HG03025 (cell line): ENCODE data around the gene ZNF497.
"Not testable (repeated sequence)": the region's sequence is repeated elsewhere in the genome, so short reads cannot be mapped to it uniquely, and the experiment has no call there.

Source experiments
- ATAC-seq: cut with Tn5 transposase; IDR thresholded peaks from one replicate; pipeline ENCODE4 v1.9.1; 2021; ENCODE audit warnings: mild to moderate bottlenecking, moderate library complexity; ENCODE audit not compliant: unreplicated experiment, low FRiP score

The ZNF497 gene

DNA sequence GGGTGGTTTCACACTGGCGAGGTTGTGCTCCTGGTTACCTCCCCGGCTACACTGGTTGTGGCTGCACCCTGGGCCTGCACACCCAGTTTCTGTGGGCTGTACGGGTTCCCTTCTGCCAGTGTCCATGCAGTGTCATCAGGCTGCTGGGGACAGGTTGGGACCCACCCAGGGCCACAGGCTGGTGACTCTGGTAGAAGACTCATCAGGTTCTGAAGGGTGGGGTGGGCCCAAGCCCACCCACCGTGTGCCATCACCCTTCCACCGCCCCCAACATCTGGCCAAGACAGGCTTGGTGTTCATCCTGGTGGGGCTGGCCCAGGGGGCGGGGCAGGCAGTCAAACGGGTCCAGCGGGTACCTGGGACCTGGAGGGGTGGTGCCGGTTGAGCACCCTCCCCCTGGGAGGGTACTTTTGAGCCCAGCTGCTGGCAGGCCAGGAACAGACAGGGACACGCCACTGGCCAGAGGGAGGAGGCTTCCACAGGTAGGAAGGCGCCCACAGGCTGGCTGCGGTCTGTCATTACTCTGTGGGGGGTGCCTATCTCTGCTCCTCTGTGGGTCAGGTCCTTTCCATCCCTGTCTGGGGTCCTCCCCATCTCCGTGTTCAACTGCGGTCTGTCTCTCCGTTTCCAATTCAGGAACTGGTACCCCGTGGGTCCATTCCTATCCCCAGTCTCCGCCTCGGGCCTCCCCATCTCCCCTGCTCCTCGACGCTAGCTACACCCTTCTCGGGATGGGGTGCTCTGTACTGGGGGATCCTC lies 32.8 kb upstream of the ZNF497 start, which contains the start of gene RNF225:
TSS of gene RNF225 (plus strand) at position 437 of the 759 bp plus-strand sequence. CDS start 434 bp downstream, outside the sequence.
- ATAC-seq, result no peak

DNA sequence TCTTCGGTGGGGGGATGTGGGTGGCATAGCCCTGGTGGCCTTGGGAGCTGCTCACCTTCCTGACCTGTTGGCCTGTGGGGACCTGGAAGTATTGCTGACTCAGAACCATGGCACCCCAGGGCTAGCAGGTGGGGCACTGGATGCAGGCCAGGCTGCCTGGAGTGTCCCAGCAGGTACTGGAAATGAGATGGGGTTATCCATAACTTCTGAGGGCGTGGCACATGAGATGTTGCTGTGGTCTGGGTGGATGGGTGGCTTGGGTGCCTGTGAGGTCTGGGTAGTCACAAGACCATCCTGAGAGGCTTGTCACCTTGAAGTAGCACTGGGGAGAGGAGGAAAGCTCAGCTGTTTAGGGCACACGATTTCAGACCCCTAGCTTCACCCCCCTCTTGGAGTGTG lies 32.3 kb upstream of the ZNF497 start:
- no peak for ATAC-seq

DNA sequence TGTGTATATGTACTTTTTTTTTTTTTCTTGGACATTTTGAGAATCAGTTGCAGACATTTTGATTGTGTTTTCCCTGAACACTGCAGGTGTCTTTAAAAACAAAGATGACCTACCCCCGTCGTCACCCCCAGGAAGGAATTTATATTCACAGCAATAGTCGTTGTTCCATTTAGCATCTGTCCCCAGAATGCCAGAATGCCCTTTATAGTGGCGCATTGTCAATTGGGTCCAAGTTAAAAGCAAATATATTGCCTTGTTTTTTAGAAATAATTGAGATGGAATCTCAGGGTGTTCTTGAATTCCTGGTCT lies 31.1 kb upstream of the ZNF497 start:
- no peak for ATAC-seq

DNA sequence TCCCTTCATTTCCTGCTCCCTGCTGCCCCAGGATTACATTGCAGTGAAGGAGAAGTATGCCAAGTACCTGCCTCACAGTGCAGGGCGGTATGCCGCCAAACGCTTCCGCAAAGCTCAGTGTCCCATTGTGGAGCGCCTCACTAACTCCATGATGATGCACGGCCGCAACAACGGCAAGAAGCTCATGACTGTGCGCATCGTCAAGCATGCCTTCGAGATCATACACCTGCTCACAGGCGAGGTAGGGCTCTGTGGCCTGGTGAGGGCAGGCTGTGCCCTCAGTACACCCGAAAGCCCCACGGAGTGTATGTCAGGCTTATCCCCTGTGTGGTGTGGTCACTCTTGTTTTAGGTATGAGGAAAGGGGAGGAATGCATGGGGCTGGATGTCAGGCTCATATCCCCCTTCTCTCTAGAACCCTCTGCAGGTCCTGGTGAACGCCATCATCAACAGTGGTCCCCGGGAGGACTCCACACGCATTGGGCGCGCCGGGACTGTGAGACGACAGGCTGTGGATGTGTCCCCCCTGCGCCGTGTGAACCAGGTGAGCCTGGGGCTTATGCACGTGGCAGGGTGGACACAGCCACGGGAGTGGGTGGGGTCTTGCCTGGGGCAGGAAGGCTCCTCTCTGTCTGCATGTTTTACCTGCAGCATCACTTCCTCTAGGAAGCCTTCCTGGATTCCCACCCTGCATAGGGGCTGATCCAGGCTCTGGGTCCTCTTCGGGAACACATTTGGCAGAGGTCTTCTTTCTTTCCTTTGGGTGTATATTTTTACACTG lies 30.6 kb upstream of the ZNF497 start:
- no peak for ATAC-seq

DNA sequence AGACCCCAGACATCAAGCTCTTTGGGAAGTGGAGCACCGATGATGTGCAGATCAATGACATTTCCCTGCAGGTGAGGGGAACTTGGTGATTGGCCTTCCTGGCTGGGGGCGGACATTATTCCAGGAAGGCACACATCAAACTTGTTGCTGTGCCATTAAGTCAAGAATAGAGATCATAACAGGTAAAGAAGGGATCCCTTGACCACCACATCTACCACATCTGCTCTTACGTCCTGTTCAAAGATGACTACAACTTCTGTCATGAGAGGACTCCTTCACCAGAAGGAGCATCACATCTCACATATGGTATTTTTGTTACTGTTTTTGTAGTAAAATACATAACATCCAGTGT lies 25.6 kb upstream of the ZNF497 start:
- no peak for ATAC-seq

DNA sequence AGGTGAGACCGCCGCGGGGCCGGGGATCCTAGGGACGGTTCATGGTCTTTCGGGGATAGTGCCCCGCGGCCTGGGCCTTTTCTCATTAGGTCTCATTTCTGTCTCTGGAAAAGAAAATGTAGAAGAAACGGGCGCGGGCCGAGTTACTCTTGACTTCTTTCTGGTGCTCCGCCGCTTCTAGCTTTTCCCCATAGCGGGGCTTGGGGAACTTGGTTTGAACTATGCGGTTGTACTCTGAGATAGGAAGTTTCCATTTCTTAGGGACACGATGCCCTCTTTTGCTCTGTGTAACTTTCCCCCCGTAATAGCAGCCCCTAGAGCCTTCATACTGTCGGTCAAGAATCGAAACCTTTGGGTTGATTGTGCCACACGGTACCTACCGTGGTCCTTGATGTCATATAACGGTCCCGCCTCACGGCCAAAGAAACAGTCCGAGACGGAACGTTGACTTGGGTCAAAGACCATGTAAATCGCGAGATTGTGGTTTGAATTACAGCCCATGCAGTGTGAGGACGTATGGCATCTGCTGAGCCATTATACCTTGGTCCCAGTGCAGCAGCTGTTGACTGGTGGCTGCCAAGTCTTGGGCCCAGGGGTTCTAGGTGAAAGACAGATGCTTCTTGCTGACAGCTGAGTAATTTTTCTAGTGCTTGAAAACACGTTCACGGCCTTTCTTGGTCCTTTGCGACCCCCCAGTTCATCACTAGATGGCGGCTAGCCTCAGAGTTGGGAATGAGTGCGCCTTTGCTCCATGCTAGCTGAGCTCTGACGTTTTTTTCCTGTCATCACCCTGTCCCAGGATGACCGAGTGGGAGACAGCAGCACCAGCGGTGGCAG lies 25.0 kb upstream of the ZNF497 start:
- ATAC-seq, result no peak

DNA sequence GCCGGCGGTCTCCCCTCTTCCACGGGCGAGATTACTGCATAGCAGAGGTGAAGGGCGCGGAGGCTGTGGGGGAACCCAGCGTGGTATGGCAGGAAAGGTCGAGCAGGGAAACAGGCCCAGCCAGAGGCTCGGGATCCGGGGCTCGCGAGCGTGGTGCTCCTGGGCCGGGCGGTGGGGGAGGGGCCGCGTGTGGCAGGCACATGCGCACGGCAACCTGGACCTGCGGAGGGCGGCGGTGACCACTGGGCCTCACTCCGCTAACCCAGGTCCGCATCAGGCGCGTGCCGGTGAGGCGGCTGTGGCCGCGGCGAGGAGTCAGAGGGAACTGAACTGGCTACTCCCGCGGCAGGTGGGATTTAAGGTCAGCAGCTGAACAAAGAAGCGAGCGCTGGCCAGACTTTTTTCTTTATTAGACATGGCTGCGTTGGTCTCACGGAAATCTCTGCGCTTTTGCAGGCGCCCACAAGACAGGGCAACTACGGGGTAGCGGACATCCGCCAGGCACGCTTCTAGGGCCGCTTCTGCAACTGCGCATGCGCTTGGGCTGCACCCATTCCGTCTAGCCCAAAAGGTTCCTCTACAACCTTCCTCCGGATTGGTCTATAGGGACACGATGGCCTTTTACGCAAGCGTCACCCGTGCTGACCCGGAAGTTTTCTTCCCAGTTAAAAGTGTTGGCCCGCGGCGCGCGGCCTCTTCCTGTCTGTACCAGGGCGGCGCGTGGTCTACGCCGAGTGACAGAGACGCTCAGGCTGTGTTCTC lies 24.2 kb upstream of the ZNF497 start, which contains the start of gene RPS5:
TSS of gene RPS5 (plus strand) at position 694 of the 762 bp plus-strand sequence. CDS start 869 bp downstream, outside the sequence.
- ATAC-seq, result peak; percentile 67

DNA sequence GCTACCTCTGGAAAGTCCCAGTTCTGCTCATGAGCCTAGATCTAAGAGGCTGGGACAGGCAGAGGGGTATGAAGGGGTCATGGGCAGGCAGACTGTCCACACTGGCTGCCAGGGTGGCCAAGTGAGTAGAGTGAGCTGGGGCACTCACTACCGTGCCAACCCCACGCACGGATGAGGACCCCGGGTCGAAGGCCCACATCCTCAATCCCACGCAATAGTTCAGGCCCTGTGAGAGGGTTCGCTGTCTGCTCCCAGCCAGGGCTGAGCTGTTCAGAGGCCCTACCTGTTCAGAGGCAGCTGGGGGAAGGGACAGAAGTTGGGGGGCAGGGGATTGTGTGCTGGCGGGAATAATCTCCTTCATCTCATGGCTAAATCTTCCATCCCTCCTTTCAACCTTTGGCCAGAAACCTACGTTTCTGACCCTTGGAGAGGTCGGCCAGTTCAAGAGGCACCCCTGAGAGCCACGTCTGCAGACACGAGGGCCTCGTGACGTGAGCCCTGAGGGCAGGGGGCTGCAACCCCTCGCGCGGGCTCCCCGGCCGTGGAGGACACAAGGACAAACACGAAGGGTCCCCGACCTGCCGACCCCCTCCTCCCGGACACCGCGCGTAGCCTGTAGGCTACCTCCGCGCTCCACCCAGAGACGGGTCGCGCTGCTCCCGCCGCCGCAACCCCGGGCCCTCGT lies 23.5 kb upstream of the ZNF497 start:
- ATAC-seq, result peak; percentile 20

DNA sequence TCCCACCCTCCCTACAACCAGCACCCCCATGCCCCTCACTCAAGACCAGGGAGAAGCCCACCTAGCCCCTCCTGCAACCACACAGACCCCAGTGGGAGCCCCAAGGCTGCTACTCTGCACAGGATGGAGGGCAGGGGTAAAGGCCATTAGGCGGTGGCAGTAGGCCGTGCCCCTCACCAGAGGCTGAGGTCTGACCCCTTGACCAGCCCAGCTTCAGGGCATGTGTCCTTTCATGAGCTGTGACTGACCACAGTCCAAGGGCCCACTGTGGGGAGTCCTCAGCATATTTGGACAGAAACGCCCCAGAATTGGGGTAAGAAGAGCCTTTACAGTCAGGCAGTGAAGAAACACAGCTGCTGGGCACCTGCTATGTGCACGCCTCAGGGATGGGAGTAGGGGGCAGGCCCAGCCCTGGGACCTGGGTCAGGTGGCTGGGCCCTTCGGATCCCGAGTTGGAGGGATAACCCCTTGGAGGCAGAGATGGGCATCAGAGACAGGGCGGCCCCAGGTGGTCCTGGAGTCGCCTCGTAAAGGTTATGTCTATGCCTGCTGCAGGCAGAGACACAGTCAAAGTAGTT lies 22.9 kb upstream of the ZNF497 start:
- ATAC-seq, result no peak

DNA sequence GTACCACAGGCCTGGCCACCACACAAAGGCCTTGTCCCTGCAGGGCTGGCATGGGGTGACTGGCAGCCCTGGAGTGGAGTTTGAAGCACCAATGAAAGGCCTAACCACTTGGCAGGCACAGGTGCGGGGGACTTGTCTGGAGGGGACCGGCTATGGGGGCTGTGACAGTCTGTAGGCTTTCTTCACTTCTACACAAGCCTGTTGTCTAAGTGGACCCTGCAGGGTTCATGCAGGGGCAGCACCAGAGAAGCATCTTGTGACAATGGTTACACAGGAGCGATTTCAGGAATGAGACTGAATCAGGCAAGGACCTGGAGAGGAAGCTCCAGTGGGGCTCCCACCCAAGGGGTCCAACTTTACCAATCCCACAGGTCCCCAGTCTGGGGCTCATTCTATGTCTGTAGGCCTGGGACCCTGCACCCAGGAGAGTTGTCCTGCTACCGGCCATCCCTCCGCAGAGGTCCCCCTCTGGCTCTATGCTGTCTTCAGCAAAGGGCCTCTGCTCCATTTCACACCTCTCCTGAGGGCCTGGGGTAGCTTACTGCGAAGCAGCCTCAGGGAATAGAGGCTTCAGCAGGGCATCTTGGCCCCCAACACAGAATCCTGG lies 20.5 kb upstream of the ZNF497 start:
- no peak for ATAC-seq

DNA sequence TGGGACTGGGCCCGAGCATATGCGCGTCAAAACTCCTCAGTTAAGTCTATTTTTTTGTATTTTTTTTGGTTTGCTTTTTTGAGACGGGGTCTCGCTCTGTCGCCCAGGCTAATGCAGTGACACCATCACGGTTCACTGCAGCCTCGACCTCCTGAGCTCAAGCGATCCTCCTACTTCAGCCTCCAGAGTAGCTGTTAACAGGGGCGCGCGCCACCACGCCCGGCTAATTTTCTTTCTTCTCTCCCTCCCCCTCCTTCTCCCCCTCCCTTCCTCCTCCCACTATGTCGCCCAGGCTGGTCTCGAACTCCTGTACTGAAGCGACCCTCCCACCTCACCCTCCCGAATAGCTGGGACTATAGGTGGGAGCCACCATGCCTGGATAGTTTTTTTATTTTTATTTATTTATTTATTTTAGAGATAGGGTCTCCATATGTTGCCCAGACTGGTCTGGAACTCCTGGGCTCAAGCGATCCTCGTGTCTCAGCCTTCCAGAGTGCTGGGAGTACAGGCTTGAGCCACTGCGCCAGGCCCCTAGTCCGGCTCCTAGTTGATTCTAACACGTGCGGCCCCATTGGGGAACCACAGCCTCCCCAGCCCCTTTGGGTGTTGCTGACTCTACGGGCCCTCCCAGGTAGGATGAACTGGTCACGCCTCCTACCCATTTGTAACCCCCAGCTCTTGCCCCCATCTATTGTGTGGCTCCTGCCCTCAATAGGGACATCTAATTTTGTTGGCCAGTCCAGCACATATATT lies 19.1 kb upstream of the ZNF497 start:
- ATAC-seq, result no peak

DNA sequence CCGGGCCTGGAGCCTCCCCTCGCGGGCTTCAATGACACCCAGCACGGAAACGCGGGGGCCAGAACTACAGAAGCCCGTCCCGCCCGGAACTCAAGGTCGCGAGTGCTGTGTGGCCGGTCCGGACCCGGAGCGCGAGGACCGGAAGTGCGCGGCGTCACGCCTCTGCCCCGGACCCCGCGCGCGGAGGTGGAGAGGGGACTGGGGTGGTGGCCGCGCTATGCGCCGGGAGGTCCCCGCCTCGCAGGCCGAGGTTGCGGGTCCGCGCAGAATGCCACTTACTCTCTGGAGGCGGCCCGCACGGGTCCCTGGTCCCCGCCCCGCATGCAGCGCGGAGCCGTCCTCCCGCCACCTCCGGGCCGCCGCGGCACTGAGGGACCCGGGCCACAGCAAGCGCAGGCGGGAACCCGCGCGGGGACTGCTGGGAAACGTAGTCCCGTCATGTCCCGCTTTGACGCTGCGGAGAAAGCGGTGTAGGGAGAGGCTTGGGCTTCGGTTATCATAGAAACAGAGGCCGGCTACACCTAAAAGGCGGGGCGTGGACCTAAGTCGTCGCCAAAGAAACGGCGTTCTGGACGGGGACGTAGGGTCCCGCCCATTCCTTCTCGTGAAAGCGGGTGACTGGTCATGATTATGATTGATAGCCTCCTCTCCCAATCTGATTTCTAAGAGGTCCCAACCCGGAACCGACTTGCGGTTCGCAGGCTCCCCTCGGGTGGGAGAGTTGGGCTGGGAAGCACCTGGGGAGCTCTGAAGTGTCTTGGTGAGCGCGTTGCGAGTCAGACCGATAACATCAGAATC lies 18.3 kb upstream of the ZNF497 start, which contains the start of gene ZNF837:
TSS of gene ZNF837 (minus strand) at position 369 of the 798 bp plus-strand sequence. CDS start 11,698 bp downstream, outside the sequence.
- ATAC-seq, result peak; percentile 71

DNA sequence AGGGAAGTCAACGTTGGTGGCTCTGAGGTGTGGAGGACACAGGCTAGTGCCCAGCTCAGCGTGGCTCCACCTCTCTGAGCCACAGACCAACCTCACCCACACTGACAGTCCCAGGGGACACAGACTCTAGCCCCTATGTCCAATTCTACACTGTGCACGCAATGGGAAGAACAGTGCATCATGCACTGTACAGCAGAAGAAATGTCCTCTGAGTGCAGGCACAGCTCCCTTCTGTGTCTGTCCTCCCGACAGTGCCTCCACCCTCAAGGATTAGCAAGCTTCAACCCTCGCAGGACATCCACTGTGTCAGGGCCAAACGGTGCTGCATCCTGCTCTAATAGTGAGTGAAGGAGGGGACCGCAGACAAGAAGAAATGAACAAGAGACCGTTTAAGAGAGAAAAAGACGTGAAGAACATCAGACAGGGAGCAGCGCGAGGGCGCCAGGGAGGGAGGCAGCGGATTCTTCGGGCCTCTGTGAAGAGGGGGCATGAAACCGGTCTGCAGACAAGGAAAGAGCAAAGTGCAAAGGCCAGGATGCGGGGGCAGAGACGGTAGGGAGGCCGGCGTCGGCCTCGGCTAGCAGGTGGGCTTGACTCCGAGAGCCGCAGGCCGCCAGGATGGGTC lies 17.6 kb upstream of the ZNF497 start:
- ATAC-seq, result no peak

DNA sequence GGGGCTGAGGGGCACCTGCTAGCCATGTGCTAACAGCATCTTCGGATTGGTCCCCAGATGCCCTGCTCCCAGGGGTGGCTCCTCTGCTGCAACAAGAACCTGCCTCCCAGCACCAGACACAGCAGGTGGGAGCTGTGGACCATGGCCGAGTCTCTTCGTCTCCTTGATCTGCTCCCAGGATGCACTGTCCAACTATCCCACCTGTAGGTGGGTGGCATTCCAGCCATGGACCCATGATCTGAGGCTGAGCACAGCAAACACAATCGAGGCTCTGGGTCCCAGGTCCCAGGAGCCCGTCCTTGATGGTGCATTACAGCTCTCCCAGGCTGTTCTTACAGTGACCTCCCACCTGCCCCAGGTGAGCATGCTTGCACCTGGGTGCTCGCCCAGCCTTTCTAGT lies 16.7 kb upstream of the ZNF497 start:
- ATAC-seq, result no peak

DNA sequence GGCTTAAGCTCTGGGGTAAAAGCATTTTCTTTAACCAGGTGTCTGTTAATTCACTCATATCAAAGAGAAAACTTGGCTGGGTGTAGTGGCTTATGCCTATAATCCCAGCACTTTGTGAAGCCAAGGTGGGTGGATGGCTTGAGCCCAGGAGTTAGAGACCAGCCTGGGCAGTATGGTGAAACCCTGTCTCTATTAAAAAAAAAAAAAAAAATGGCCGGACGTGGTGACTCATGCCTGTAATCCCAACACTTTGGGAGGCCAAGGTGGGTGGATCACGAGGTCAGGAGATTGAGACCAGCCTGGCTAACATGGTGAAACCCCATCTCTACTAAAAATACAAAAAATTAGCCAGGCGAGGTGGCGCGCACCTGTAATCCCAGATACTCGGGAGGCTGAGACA lies 14.2 kb upstream of the ZNF497 start:
- not testable (repeated sequence) for ATAC-seq

DNA sequence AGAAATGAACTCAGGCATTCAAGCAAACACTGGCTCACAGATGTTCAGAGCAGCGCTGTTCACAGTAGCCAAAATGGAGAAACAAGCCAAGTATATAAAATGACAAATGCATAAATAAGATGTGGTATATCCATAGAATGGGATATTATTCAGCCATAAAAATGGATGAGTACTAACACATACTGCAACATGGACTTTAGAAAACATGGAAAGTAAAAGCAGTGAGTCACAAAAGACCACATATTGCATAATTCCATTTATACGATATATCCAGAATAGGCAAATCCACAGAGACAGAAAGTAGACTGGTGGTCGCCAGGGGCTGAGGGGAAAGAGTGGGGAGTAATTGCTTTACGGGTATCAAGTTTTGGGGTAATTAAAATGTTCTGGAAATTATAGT lies 11.6 kb upstream of the ZNF497 start:
- no peak for ATAC-seq
